Vagina (tissue), 2 donors: ENCODE data around the gene UGT1A6. TPM values are rescaled to one million over a fixed set of nuclear protein-coding genes. Genes with fewer than 3 reads are reported as not detected.

Experiments used
- DNase-seq, 2 donors: peaks; one replicate each; pipeline ENCODE4 v3.0.0-alpha.2; 2017; ENCODE audit errors: extremely low spot score in 2 of 2
- H3K27ac ChIP-seq: fragments of 200-600 bp; sonication (generic); one replicate; pipeline ENCODE4 v1.5.1; 2019
- H3K27me3 ChIP-seq: fragments of 200-600 bp; sonication (generic); one replicate; pipeline ENCODE4 v1.5.1; 2019
- H3K36me3 ChIP-seq, 2 donors: fragments of 200-600 bp; sonication (generic); one replicate each; pipeline ENCODE4 v1.5.1; 2017 to 2019
- H3K4me1 ChIP-seq: fragments of 200-600 bp; sonication (generic); one replicate; pipeline ENCODE4 v1.5.1; 2019
- H3K4me3 ChIP-seq, 2 donors: fragments of 200-600 bp; sonication (generic); 1 replicate in 1 of 2; 2 replicates in 1 of 2; pipeline ENCODE4 v1.5.1; 2016 to 2019
- H3K9me3 ChIP-seq: fragments of 200-600 bp; sonication (generic); one replicate; pipeline ENCODE4 v1.5.1; 2019
- CTCF ChIP-seq, 3 experiments: fragments of 450-650 bp in 2 of 3; fragments of 200-600 bp in 1 of 3; sonication (generic) in 1 of 3; IDR thresholded peaks; one replicate each; pipeline ENCODE4 v1.5.1; 2017 to 2019; ENCODE audit warnings: antibody characterized with exemption in 3 of 3, mild to moderate bottlenecking in 2 of 3, moderate library complexity in 2 of 3
- POLR2A ChIP-seq, 2 donors: fragments of 450-650 bp; IDR thresholded peaks; one replicate each; pipeline ENCODE4 v1.6.1; 2017; ENCODE audit warnings: antibody characterized with exemption in 2 of 2, mild to moderate bottlenecking in 2 of 2, moderate library complexity in 2 of 2
- POLR2AphosphoS5 ChIP-seq, 2 donors: sonication (generic); formaldehyde crosslinking; IDR thresholded peaks; one replicate each; pipeline ENCODE4 v1.9.0; 2017; ENCODE audit warnings: antibody characterized with exemption in 2 of 2, mild to moderate bottlenecking in 2 of 2, low read depth in 1 of 2; ENCODE audit not compliant: insufficient read depth in 1 of 2
- intact Hi-C: fragments of 100-400 bp; cut with DNase I; formaldehyde crosslinking; loops from one replicate; pipeline ENCODE4 v1.15.1; 2023
- total RNA-seq: library from RNA; depleted of rRNA; stranded (reverse); fragments of >200 nt; gene quantifications from one replicate; pipeline ENCODE4 v1.2.3, GENCODE V29; 2016

UGT1A6 gene
- total RNA-seq, 1 donor from 2014 or later = 14.0 TPM

- Histone ChIP-seq H3K4me1 (no peaks in the 10 kb centered on the region), H3K9me3 (no peaks in the 10 kb centered on the region), H3K27me3 (no peaks in the 10 kb centered on the region), H3K36me3 (no peaks in the 10 kb centered on the region), H3K4me3 (no peak overlapping the region), H3K27ac (no peak overlapping the region)
- no peak for DNase-seq
- TF ChIP-seq POLR2AphosphoS5 (IDR thresholded peaks at IDR 0.05; ENCODE audit: insufficient read depth in 1 of 2, low read depth in 1 of 2) (no peak), POLR2A (IDR thresholded peaks at IDR 0.05) (no peak), CTCF (IDR thresholded peaks at IDR 0.05) (no peak)
- intact Hi-C loops = no loop called here
Observed at GRCh38 chr2:233819884-233820773, 127.4 kb downstream of the UGT1A6 start.

GRCh38 chr2:233820774-233821105, 128.1 kb downstream of the UGT1A6 start:
- TF ChIP-seq POLR2AphosphoS5 (IDR thresholded peaks at IDR 0.05; ENCODE audit: insufficient read depth in 1 of 2, low read depth in 1 of 2) = no peak
- intact Hi-C loops = no loop called here

DNA sequence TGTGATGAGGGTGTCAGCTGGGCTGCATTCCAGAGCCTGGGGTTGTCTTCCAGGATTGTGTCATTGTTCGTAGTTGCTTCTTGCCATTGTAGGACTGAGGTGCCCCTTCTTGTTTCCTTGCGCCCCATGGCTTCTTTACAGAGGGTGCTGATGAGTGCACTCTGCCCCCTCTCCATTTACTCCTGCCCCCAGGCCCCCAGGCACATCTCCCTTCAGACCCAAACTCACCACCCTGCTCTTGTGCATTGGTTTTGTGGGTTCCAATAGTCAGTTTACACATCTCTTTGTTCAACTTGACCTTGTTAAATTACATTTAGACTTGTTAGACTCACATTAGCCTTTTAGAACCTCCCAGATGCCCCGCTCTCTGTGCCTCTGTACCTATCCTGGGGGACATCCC, 128.5 kb downstream of the UGT1A6 start:
- no peak overlapping the region for H3K4me3 ChIP-seq
- H3K27me3 ChIP-seq = no peaks in the 10 kb centered on the region
- TF ChIP-seq CTCF (IDR thresholded peaks at IDR 0.05) = no peak
- no peak for TF ChIP-seq POLR2AphosphoS5 (IDR thresholded peaks at IDR 0.05; ENCODE audit: insufficient read depth in 1 of 2, low read depth in 1 of 2)
- no peak for TF ChIP-seq POLR2A (IDR thresholded peaks at IDR 0.05)
- H3K4me1 ChIP-seq = no peaks in the 10 kb centered on the region
- intact Hi-C loops = no loop called here
- no peaks in the 10 kb centered on the region for H3K36me3 ChIP-seq
- DNase-seq = no peak
- no peak overlapping the region for H3K27ac ChIP-seq
- no peaks in the 10 kb centered on the region for H3K9me3 ChIP-seq

More at GRCh38 chr2:233820774-233821105, 128.1 kb downstream of the UGT1A6 start:
- no peaks in the 10 kb centered on the region for H3K36me3 ChIP-seq
- H3K4me3 ChIP-seq = no peak overlapping the region
- no peak for DNase-seq
- no peaks in the 10 kb centered on the region for H3K27me3 ChIP-seq
- H3K27ac ChIP-seq = no peak overlapping the region
- no peaks in the 10 kb centered on the region for H3K4me1 ChIP-seq
- no peaks in the 10 kb centered on the region for H3K9me3 ChIP-seq

GRCh38 chr2:233821709-233822100, 129.0 kb downstream of the UGT1A6 start:
- H3K4me1 ChIP-seq = no peaks in the 10 kb centered on the region
- no peaks in the 10 kb centered on the region for H3K36me3 ChIP-seq
- no peaks in the 10 kb centered on the region for H3K27me3 ChIP-seq
- no peak overlapping the region for H3K4me3 ChIP-seq
- TF ChIP-seq POLR2AphosphoS5 (IDR thresholded peaks at IDR 0.05; ENCODE audit: insufficient read depth in 1 of 2, low read depth in 1 of 2) (no peak), POLR2A (IDR thresholded peaks at IDR 0.05) (no peak), CTCF (IDR thresholded peaks at IDR 0.05) (no peak)
- no peak for DNase-seq
- no peaks in the 10 kb centered on the region for H3K9me3 ChIP-seq
- intact Hi-C loops = no loop called here
- no peak overlapping the region for H3K27ac ChIP-seq

DNA sequence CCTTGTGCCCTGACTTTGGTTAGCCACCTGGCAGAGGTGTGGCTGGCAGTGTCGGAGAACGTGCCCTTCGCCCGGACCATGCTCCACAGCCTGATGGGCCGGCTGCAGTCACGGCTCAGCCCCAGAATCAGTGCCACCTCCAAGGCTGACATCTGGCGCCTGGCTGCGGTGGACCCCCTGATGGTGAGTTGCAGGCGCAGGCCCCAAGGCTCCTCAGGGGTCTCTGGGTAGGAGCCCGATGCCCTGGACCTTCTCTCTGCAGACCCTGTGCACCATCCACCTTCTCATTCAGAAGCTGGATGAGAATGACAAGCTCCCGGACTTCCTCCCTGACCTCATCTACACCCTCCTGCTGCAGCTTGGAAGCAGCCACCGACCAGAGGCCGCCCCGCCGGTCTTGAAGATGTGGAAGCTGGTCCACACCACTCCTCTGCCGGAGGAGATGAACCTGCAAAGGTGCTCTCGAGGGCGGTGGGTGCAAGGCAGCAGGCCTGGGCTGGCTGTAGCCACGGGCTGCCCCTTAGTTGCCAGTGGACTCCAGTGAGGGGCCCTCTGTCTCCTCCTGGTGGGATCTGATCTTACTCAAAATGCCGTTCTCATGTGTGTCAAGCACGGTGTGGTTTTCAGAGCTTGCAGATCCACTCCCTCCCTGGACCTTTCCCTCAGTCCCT, 129.5 kb downstream of the UGT1A6 start:
- H3K27ac ChIP-seq = no peak overlapping the region
- DNase-seq = no peak
- no peak for TF ChIP-seq POLR2AphosphoS5 (IDR thresholded peaks at IDR 0.05; ENCODE audit: insufficient read depth in 1 of 2, low read depth in 1 of 2)
- TF ChIP-seq CTCF (IDR thresholded peaks at IDR 0.05) = no peak
- TF ChIP-seq POLR2A (IDR thresholded peaks at IDR 0.05) = no peak
- no peaks in the 10 kb centered on the region for H3K27me3 ChIP-seq
- H3K4me1 ChIP-seq = no peaks in the 10 kb centered on the region
- H3K4me3 ChIP-seq = no peak overlapping the region
- H3K36me3 ChIP-seq = no peaks in the 10 kb centered on the region
- intact Hi-C loops = no loop called here
- no peaks in the 10 kb centered on the region for H3K9me3 ChIP-seq

Other genes with a start within 250 kb of the UGT1A6 start
- 50.1 TPM for gene USP40, start 126.1 kb upstream of the UGT1A6 start, total RNA-seq
- not detected for gene UGT1A8, start 75.3 kb upstream of the UGT1A6 start, total RNA-seq
- not detected for gene UGT1A10, start 56.4 kb upstream of the UGT1A6 start, total RNA-seq
- not detected for gene UGT1A9, start 21.0 kb upstream of the UGT1A6 start, total RNA-seq
- 4.9 TPM for gene UGT1A7, start 11.0 kb upstream of the UGT1A6 start, total RNA-seq
- 1.2 TPM for gene UGT1A5, start 20.0 kb downstream of the UGT1A6 start, total RNA-seq
- gene UGT1A4, start 25.8 kb downstream of the UGT1A6 start, total RNA-seq = 0.98 TPM
- gene UGT1A3, start 36.2 kb downstream of the UGT1A6 start, total RNA-seq = not detected
- gene UGT1A1, start 67.4 kb downstream of the UGT1A6 start, total RNA-seq = 0.98 TPM
- not detected for gene MROH2A, start 85.4 kb downstream of the UGT1A6 start, total RNA-seq
- 2.2 TPM for gene HJURP, start 161.6 kb downstream of the UGT1A6 start, total RNA-seq
- not detected for gene TRPM8, start 224.5 kb downstream of the UGT1A6 start, total RNA-seq